HepG2 (cell line): Measurements from ENCODE around the gene ENO1. TPM values are rescaled to one million over a fixed set of nuclear protein-coding genes. Genes with fewer than 3 reads are reported as not detected.

Source experiments
- ATAC-seq: fragments of 200-7000 bp; cut with Tn5 transposase; 3 replicates; pipeline ENCODE4 v1.9.1; 2020; ENCODE audit warnings: mild to moderate bottlenecking, moderate library complexity
- BruUV-seq: library from RNA; stranded (reverse); fragments of 400-500 nt; replicated peaks from 2 replicates; lab custom pipeline; 2021; lab: Mats Ljungman, UMichigan
- CTCF ChIA-PET: fragments of 300-600 bp; formaldehyde crosslinking; extraction: SDS; loops from one replicate; lab custom pipeline; 2021; ENCODE audit warnings: low total read pairs, inconsistent platforms, low intra/inter-chr PET ratio; lab: Yijun Ruan, JAX
- POLR2A ChIA-PET: fragments of 350-600 bp; sonication (Branson Sonifier 250); formaldehyde crosslinking; loops from one replicate; lab custom pipeline; 2020; ENCODE audit warnings: antibody characterized with exemption, inconsistent platforms; lab: Yijun Ruan, JAX
- DNase-seq: peaks from one replicate; pipeline ENCODE4 v3.0.0-alpha.2; 2015; ENCODE audit warnings: low spot score
- FAIRE-seq: peaks from 3 replicates; lab custom pipeline; 2011; peaks lifted over from hg19 to GRCh38; lab: Jason Lieb, UNC
- H2AFZ ChIP-seq: one replicate; pipeline ENCODE4 v1.6.1; 2011; ENCODE audit warnings: low read length, inconsistent platforms
- H3K27ac ChIP-seq: fragments of 300-600 bp; 3 replicates; pipeline ENCODE4 v1.8.0; 2011; ENCODE audit warnings: mixed run types, mild to moderate bottlenecking, mixed read lengths, low read length, inconsistent platforms; ENCODE audit not compliant: insufficient read depth; ENCODE audit errors: extremely low read length
- H3K27me3 ChIP-seq, 2 experiments: fragments of 200-600 bp in 1 of 2; 2 replicates in 1 of 2; 3 replicates in 1 of 2; pipeline versions ENCODE4 v1.6.0 to v1.8.0; 2011; ENCODE audit warnings: low read length in 2 of 2, mild to moderate bottlenecking in 2 of 2, moderate library complexity in 2 of 2, inconsistent platforms in 1 of 2; ENCODE audit not compliant: insufficient read depth in 2 of 2, control insufficient read depth in 1 of 2
- H3K36me3 ChIP-seq, 2 experiments: fragments of 200-600 bp in 1 of 2; replicated peaks in 1 of 2; 2 replicates in 1 of 2; 3 replicates in 1 of 2; pipeline versions ENCODE4 v1.5.1 to v1.8.0; 2011; ENCODE audit warnings: low read length in 2 of 2, inconsistent platforms in 1 of 2; ENCODE audit not compliant: insufficient read depth in 2 of 2, control insufficient read depth in 1 of 2
- H3K4me1 ChIP-seq: 2 replicates; pipeline ENCODE4 v1.5.1; 2012; ENCODE audit warnings: low read length, inconsistent platforms; ENCODE audit not compliant: insufficient read depth
- H3K4me2 ChIP-seq: 2 replicates; pipeline ENCODE4 v1.6.0; 2011; ENCODE audit warnings: low read depth, low read length, inconsistent platforms
- H3K4me3 ChIP-seq, 3 experiments: fragments of 200-600 bp in 1 of 3; sonication (generic), shearing (Covaris generic) in 1 of 3; replicated peaks in 1 of 3; 2 replicates each; pipeline ENCODE4 v1.5.1; 2011 to 2016; ENCODE audit warnings: low read length in 3 of 3, inconsistent platforms in 2 of 3, low read depth in 2 of 3, mild to moderate bottlenecking in 2 of 3, control low read depth in 1 of 3, mixed read lengths in 1 of 3; ENCODE audit not compliant: insufficient read depth in 1 of 3
- H3K79me2 ChIP-seq: one replicate; pipeline ENCODE4 v1.6.1; 2011; ENCODE audit warnings: low read length, inconsistent platforms; ENCODE audit not compliant: insufficient read depth
- H3K9ac ChIP-seq: 2 replicates; pipeline ENCODE4 v1.6.0; 2011; ENCODE audit warnings: mild to moderate bottlenecking, low read depth, low read length, inconsistent platforms; ENCODE audit not compliant: insufficient read depth
- H3K9me3 ChIP-seq: 2 replicates; pipeline ENCODE4 v1.5.1; 2012; ENCODE audit warnings: mild to moderate bottlenecking, low read length
- H4K20me1 ChIP-seq: 2 replicates; pipeline ENCODE4 v1.6.0; 2011; ENCODE audit warnings: inconsistent platforms, mild to moderate bottlenecking, low read length, moderate library complexity; ENCODE audit not compliant: insufficient read depth
- GZF1 ChIP-seq: sonication (generic); formaldehyde crosslinking; IDR thresholded peaks from 2 replicates; pipeline ENCODE4 v1.5.1; 2020; ENCODE audit warnings: mild to moderate bottlenecking, missing genetic modification reagents
- HIVEP1 ChIP-seq: sonication (generic); formaldehyde crosslinking; IDR thresholded peaks from 2 replicates; pipeline ENCODE4 v1.4.0; 2020; ENCODE audit warnings: mild to moderate bottlenecking, missing genetic modification reagents
- PHF20 ChIP-seq: sonication (generic); formaldehyde crosslinking; IDR thresholded peaks from 2 replicates; pipeline ENCODE4 v1.5.0; 2020; ENCODE audit warnings: mild to moderate bottlenecking, missing genetic modification reagents
- TEAD3 ChIP-seq: optimal IDR thresholded peaks from 2 replicates; pipeline ENCODE3; 2016; ENCODE audit warnings: borderline replicate concordance
- ZNF550 ChIP-seq: sonication (generic); formaldehyde crosslinking; IDR thresholded peaks from 2 replicates; pipeline ENCODE4 v1.4.0; 2020; ENCODE audit warnings: mild to moderate bottlenecking, missing genetic modification reagents, borderline replicate concordance
- WGBS: methylation state at CpG from one replicate; pipeline ENCODE4 v1.1.6; 2017; ENCODE audit warnings: low lambda C conversion rate; 5-methylcytosine and 5-hydroxymethylcytosine counted together
- in situ Hi-C: cut with HindIII; loops from 2 replicates; pipeline ENCODE4 v1.10.0; 2017; ENCODE audit warnings: low pct_unique_long_range_greater_than_20kb; ENCODE audit not compliant: extremely low pct_ligation_motif_present
- intact Hi-C: fragments of 100-400 bp; cut with micrococcal nuclease; formaldehyde crosslinking; loops from one replicate; pipeline ENCODE4 v1.10.0; 2022; ENCODE audit not compliant: unreplicated experiment
- polyA plus RNA-seq, 8 experiments: library from polyadenylated mRNA; depleted of rRNA in 3 of 8; stranded (reverse) in 7 of 8; unstranded in 1 of 8; fragments of >200 nt; fragmentation: Illumina TruSeq in 4 of 8; extraction: Trizol in 4 of 8; gene quantifications; 2 replicates each; pipeline versions ENCODE4 v1.2.1 to v1.2.3, GENCODE V29; 2011 to 2016; ENCODE audit warnings: low read depth in 4 of 8, missing spikeins in 1 of 8, mixed read lengths in 1 of 8; ENCODE audit not compliant: insufficient read depth in 1 of 8
- total RNA-seq, 5 experiments: library from RNA; depleted of rRNA; stranded (reverse); fragments of >200 nt; fragmentation: Illumina TruSeq; extraction: Trizol; gene quantifications; 2 replicates each; pipeline ENCODE4 v1.2.3, GENCODE V29; 2016; ENCODE audit warnings: low read depth in 1 of 5
- TF ChIP-seq, protein P1 (sequence below): sonication (generic); formaldehyde crosslinking; IDR thresholded peaks from 2 replicates; pipeline ENCODE4 v1.5.0; 2020; ENCODE audit warnings: mild to moderate bottlenecking, missing genetic modification reagents, moderate library complexity
- TF ChIP-seq, protein P2 (sequence below): sonication (generic); formaldehyde crosslinking; IDR thresholded peaks from 2 replicates; pipeline ENCODE4 v1.4.0; 2020; ENCODE audit warnings: missing genetic modification reagents, borderline replicate concordance
- TF ChIP-seq, protein P3 (sequence below): sonication (generic); formaldehyde crosslinking; IDR thresholded peaks from 2 replicates; pipeline ENCODE4 v1.5.0; 2020; ENCODE audit warnings: missing genetic modification reagents

Gene ENO1
- total and polyA plus RNA-seq, 2 of the 13 experiments (the other 11 are each of a cell fraction or from before 2014, with no cell fraction given): 1,559 to 3,103 TPM

DNA sequence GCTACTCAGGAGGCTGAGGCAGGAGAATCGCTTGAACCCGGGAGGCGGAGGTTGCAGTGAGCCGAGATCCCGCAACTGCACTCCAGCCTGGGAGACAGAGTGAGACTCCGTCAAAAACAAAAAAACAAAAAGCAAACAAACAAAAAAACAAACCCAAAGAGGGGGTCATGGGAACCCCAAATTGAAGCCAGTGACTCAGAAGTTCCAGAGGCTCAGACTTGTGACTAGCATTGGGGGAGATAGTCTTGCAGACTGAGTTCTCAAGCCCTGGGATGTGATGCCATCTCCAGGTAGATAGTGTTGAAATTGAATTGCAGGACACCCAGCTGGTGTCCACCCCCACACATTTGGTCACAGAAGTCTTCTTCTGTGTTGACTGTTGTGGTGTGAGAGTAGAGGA lies 24.9 kb upstream of the ENO1 start:
- ChIA-PET POLR2A (no interaction called here), CTCF (no interaction called here)
- TF ChIP-seq, protein P1, sequence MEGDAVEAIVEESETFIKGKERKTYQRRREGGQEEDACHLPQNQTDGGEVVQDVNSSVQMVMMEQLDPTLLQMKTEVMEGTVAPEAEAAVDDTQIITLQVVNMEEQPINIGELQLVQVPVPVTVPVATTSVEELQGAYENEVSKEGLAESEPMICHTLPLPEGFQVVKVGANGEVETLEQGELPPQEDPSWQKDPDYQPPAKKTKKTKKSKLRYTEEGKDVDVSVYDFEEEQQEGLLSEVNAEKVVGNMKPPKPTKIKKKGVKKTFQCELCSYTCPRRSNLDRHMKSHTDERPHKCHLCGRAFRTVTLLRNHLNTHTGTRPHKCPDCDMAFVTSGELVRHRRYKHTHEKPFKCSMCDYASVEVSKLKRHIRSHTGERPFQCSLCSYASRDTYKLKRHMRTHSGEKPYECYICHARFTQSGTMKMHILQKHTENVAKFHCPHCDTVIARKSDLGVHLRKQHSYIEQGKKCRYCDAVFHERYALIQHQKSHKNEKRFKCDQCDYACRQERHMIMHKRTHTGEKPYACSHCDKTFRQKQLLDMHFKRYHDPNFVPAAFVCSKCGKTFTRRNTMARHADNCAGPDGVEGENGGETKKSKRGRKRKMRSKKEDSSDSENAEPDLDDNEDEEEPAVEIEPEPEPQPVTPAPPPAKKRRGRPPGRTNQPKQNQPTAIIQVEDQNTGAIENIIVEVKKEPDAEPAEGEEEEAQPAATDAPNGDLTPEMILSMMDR (CRISPR knock-in tag): 0 out of 2 replicates have a peak, but pooled peaks have one; percentile 24
- no peak for TF ChIP-seq PHF20 (CRISPR knock-in tag)
- Histone ChIP-seq H3K9me3 (no peaks in the 10 kb centered on the region), H3K79me2 (no peaks in the 10 kb centered on the region), H3K27me3 (no peaks in the 10 kb centered on the region), H3K4me3 (no peak overlapping the region), H3K27ac (no peak overlapping the region), H3K4me2 (0 out of 2 replicates have a peak overlapping the region, but pooled peaks have one; percentile 13), H4K20me1 (no peaks in the 10 kb centered on the region), H3K4me1 (peaks cover 56% of the 10 kb centered on the region), H3K36me3 (no peaks in the 10 kb centered on the region), H2AFZ (no peak overlapping the region), H3K9ac (no peak overlapping the region)
- intact Hi-C loops: no loop called here
- WGBS: 86% methylated on average over 6 of the region's 6 CpGs
- ATAC-seq (no peak), FAIRE-seq (no peak), DNase-seq (no peak)
- BruUV-seq: no TSS peak
- in situ Hi-C loops: no loop called here

DNA sequence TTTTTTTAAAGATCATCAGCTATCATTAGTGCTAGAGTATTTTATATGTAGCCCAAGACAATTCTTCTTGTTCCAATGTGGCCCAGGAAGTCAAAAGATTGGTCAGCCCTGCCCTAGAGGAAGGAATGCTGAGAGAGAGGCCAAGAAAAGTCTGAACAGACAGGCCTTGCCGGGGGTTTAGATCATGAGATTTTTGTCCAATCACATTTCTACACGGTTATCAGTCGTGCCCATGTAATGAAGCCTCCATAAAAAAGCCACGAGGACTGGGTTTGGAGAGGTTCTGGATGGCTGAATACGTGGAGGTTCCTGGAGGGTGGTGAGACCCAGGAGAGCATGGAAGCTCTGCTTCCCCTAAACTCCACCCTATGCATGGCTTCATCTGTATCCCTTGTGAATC lies 24.3 kb upstream of the ENO1 start:
- no peak for TF ChIP-seq GZF1
- no peak for TF ChIP-seq HIVEP1 (CRISPR knock-in tag)
- TF ChIP-seq ZNF550 (CRISPR knock-in tag): no peak
- TF ChIP-seq, protein P2, sequence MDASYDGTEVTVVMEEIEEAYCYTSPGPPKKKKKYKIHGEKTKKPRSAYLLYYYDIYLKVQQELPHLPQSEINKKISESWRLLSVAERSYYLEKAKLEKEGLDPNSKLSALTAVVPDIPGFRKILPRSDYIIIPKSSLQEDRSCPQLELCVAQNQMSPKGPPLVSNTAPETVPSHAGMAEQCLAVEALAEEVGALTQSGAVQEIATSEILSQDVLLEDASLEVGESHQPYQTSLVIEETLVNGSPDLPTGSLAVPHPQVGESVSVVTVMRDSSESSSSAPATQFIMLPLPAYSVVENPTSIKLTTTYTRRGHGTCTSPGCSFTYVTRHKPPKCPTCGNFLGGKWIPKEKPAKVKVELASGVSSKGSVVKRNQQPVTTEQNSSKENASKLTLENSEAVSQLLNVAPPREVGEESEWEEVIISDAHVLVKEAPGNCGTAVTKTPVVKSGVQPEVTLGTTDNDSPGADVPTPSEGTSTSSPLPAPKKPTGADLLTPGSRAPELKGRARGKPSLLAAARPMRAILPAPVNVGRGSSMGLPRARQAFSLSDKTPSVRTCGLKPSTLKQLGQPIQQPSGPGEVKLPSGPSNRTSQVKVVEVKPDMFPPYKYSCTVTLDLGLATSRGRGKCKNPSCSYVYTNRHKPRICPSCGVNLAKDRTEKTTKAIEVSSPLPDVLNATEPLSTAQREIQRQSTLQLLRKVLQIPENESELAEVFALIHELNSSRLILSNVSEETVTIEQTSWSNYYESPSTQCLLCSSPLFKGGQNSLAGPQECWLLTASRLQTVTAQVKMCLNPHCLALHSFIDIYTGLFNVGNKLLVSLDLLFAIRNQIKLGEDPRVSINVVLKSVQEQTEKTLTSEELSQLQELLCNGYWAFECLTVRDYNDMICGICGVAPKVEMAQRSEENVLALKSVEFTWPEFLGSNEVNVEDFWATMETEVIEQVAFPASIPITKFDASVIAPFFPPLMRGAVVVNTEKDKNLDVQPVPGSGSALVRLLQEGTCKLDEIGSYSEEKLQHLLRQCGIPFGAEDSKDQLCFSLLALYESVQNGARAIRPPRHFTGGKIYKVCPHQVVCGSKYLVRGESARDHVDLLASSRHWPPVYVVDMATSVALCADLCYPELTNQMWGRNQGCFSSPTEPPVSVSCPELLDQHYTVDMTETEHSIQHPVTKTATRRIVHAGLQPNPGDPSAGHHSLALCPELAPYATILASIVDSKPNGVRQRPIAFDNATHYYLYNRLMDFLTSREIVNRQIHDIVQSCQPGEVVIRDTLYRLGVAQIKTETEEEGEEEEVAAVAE: no peak
- TF ChIP-seq, protein P3, sequence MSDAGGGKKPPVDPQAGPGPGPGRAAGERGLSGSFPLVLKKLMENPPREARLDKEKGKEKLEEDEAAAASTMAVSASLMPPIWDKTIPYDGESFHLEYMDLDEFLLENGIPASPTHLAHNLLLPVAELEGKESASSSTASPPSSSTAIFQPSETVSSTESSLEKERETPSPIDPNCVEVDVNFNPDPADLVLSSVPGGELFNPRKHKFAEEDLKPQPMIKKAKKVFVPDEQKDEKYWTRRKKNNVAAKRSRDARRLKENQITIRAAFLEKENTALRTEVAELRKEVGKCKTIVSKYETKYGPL (CRISPR knock-in tag): no peak
- TF ChIP-seq TEAD3: peak; percentile 70
- ChIA-PET POLR2A (no interaction called here), CTCF (no interaction called here)
- no TSS peak for BruUV-seq
- Histone ChIP-seq H3K4me2 (no peak overlapping the region), H3K27ac (no peak overlapping the region), H2AFZ (no peak overlapping the region), H3K36me3 (no peaks in the 10 kb centered on the region), H3K4me3 (no peak overlapping the region), H3K9ac (no peak overlapping the region), H3K27me3 (no peaks in the 10 kb centered on the region), H3K9me3 (no peaks in the 10 kb centered on the region), H3K4me1 (peaks cover 56% of the 10 kb centered on the region), H4K20me1 (no peaks in the 10 kb centered on the region), H3K79me2 (no peaks in the 10 kb centered on the region)
- ATAC-seq: 0 out of 3 replicates have a peak, but pooled peaks have one; percentile 21
- FAIRE-seq: no peak
- in situ Hi-C loops: no loop called here
- no peak for DNase-seq
- 60% methylated on average over 5 of the region's 5 CpGs for WGBS
- intact Hi-C loops: no loop called here
